Measurements from ENCODE around the gene CEP162. TPM values are rescaled to one million over a fixed set of nuclear protein-coding genes. Genes with fewer than 3 reads are reported as not detected.

Gene CEP162
- total and polyA plus RNA-seq, 10 of the 15 experiments (the other 5 are each of a cell fraction or from before 2014, with no cell fraction given), result 2.7 to 7.9 (median 4.5) TPM

GRCh38 chr6:84161190-84161589 lies 66.3 kb downstream of the CEP162 start (continued):
- no peak for TF ChIP-seq REST (IDR thresholded peaks at IDR 0.05; ENCODE audit: low read depth, low read length)

GRCh38 chr6:84156306-84156705 lies 71.1 kb downstream of the CEP162 start:
- 57% methylated on average over 4 of the region's 4 CpGs for WGBS (ENCODE audit: insufficient coverage, insufficient replicate concordance, low lambda C conversion rate, missing lambda C conversion rate)
- H3K4me1 ChIP-seq (ENCODE audit: control insufficient read depth, insufficient read depth, low read length), result 0 out of 2 replicates have a peak, but pooled peaks cover 2% of the 10 kb centered on the region
- FAIRE-seq (no peak), ATAC-seq (no peak), DNase-seq (ENCODE audit: low read depth, low spot score) (no peak)
- H3K27me3 ChIP-seq (replicated peaks in 1 of 2; ENCODE audit: control insufficient read depth in 2 of 2, insufficient read depth in 2 of 2, low read length in 1 of 2), result no peaks in the 10 kb centered on the region
- intact Hi-C loops (cut with micrococcal nuclease; ENCODE audit: unreplicated experiment) (no loop called here), in situ Hi-C loops (cut with MboI) (no loop called here)
- H3K4me3 ChIP-seq, result no peak overlapping the region
- ChIA-PET POLR2A (no interaction called here), RAD21 (ENCODE audit: unreplicated experiment) (no interaction called here), CTCF (no interaction called here), SMC1A (ENCODE audit: uncharacterized antibody, unreplicated experiment) (interaction anchor here (1.7 kb wide), 1 partner anchor 272 kb away, joined by 3 read pairs; no protein-coding TSS in a partner anchor)
- no peak overlapping the region for H3K27ac ChIP-seq (ENCODE audit: control insufficient read depth, insufficient read depth)
- H3K36me3 ChIP-seq (ENCODE audit: control insufficient read depth in 2 of 2, insufficient read depth in 2 of 2, low read length in 1 of 2), result peaks cover 0 to 4% of the 10 kb centered on the region in 2 experiments; a peak in 2 of 4 replicates
- no peak overlapping the region for H2AFZ ChIP-seq (ENCODE audit: control insufficient read depth, low read depth, low read length)
- no peaks in the 10 kb centered on the region for H4K20me1 ChIP-seq (ENCODE audit: control insufficient read depth, insufficient read depth)
- no peak overlapping the region for H3K9ac ChIP-seq (ENCODE audit: control insufficient read depth, insufficient read depth, low read length)
- no peaks in the 10 kb centered on the region for H3K9me3 ChIP-seq (replicated peaks; ENCODE audit: control insufficient read depth, insufficient read depth, low read length)
- no peaks in the 10 kb centered on the region for H3K79me2 ChIP-seq (ENCODE audit: control insufficient read depth, insufficient read depth, low read length)
- BruUV-seq (replicated peaks), result no TSS peak
- TF ChIP-seq CBX3 (IDR thresholded peaks at IDR 0.05; ENCODE audit: borderline replicate concordance, low read depth) (no peak), PBX3 (IDR thresholded peaks at IDR 0.05; ENCODE audit: insufficient replicate concordance, low read depth, low read length) (no peak), TAF1 (IDR thresholded peaks at IDR 0.05; ENCODE audit: borderline replicate concordance, low read depth, low read length) (no peak), IKZF1 (conservative IDR thresholded peaks at IDR 0.05) (no peak), NKRF (conservative IDR thresholded peaks at IDR 0.05) (no peak), SREBF1 (IDR thresholded peaks at IDR 0.05; ENCODE audit: low read length) (no peak)
- H3K4me2 ChIP-seq (ENCODE audit: control insufficient read depth, insufficient read depth), result no peak overlapping the region
